K562 (cell line): ENCODE results near the gene CUX1. TPM values are rescaled to one million over a fixed set of nuclear protein-coding genes. Genes with fewer than 3 reads are reported as not detected.

Experiments used
- ATAC-seq: fragments of 200-7000 bp; cut with Tn5 transposase; 3 replicates; pipeline ENCODE4 v1.9.1; 2020; ENCODE audit warnings: moderate library complexity
- BruUV-seq: library from RNA; stranded (reverse); fragments of 400-500 nt; replicated peaks from 2 replicates; lab custom pipeline; 2021; lab: Mats Ljungman, UMichigan
- CTCF ChIA-PET: fragments of 300-600 bp; formaldehyde crosslinking; extraction: SDS; loops from one replicate; lab custom pipeline; 2021; ENCODE audit warnings: low intra/inter-chr PET ratio; lab: Yijun Ruan, JAX
- POLR2A ChIA-PET: fragments of 300-600, 350-650 bp; sonication (Branson Sonifier 250); formaldehyde crosslinking; extraction: SDS; loops from one replicate; lab custom pipeline; 2021; ENCODE audit warnings: antibody characterized with exemption, inconsistent platforms; lab: Yijun Ruan, JAX
- DNase-seq, 4 experiments: peaks; one replicate each; pipeline versions ENCODE4 v3.0.0 to v3.0.0-alpha.2; 2011 to 2018; ENCODE audit warnings: low spot score in 3 of 4, mixed read lengths in 3 of 4; ENCODE audit errors: extremely low read depth in 1 of 4
- FAIRE-seq: peaks from 2 replicates; lab custom pipeline; 2011; peaks lifted over from hg19 to GRCh38; lab: Jason Lieb, UNC
- H2AFZ ChIP-seq: 2 replicates; pipeline ENCODE4 v1.6.0; 2011; ENCODE audit warnings: low read depth, low read length, control low read depth, inconsistent platforms
- H3K27ac ChIP-seq: fragments of 200-600 bp; 3 replicates; pipeline ENCODE4 v1.8.0; 2011; ENCODE audit warnings: low read depth, mild to moderate bottlenecking, control low read depth, inconsistent platforms, low read length, moderate library complexity, mixed read lengths; ENCODE audit errors: extremely low read depth
- H3K27me3 ChIP-seq, 2 experiments: fragments of 300-600 bp in 1 of 2; 2 replicates in 1 of 2; 3 replicates in 1 of 2; pipeline versions ENCODE4 v1.6.0 to v1.8.0; 2011; ENCODE audit warnings: inconsistent platforms in 2 of 2, low read length in 2 of 2, mild to moderate bottlenecking in 1 of 2, mixed read lengths in 1 of 2, moderate library complexity in 1 of 2; ENCODE audit not compliant: control insufficient read depth in 2 of 2, insufficient read depth in 2 of 2
- H3K36me3 ChIP-seq: fragments of 300-600 bp; 3 replicates; pipeline ENCODE4 v1.8.0; 2011; ENCODE audit warnings: mild to moderate bottlenecking, low read length, inconsistent platforms; ENCODE audit not compliant: control insufficient read depth, insufficient read depth
- H3K4me1 ChIP-seq, 2 experiments: fragments of 200-600 bp in 1 of 2; replicated peaks in 1 of 2; 2 replicates in 1 of 2; 3 replicates in 1 of 2; pipeline versions ENCODE4 v1.5.1 to v1.8.0; 2011; ENCODE audit warnings: inconsistent platforms in 2 of 2, low read length in 2 of 2, mild to moderate bottlenecking in 1 of 2, mixed read lengths in 1 of 2, moderate library complexity in 1 of 2; ENCODE audit not compliant: control insufficient read depth in 2 of 2, insufficient read depth in 2 of 2
- H3K4me2 ChIP-seq: 2 replicates; pipeline ENCODE4 v1.6.1; 2011; ENCODE audit warnings: low read length, control low read depth, inconsistent platforms, mixed read lengths; ENCODE audit not compliant: insufficient read depth
- H3K4me3 ChIP-seq: fragments of 200-600 bp; sonication (generic), shearing (Covaris generic); 2 replicates; pipeline ENCODE4 v1.5.1; 2016; ENCODE audit warnings: control low read depth, inconsistent platforms
- H3K79me2 ChIP-seq: fragments of 200-600 bp; 3 replicates; pipeline ENCODE4 v1.8.0; 2011; ENCODE audit warnings: low read length, inconsistent platforms; ENCODE audit not compliant: control insufficient read depth, insufficient read depth
- H3K9ac ChIP-seq, 2 experiments: 2 replicates each; pipeline versions ENCODE4 v1.6.0 to v1.6.1; 2011; ENCODE audit warnings: low read depth in 2 of 2, low read length in 2 of 2, control low read depth in 1 of 2, inconsistent platforms in 1 of 2, mild to moderate bottlenecking in 1 of 2, mixed read lengths in 1 of 2; ENCODE audit not compliant: insufficient read depth in 1 of 2
- H3K9me1 ChIP-seq: one replicate; pipeline ENCODE4 v1.6.0; 2011; ENCODE audit warnings: inconsistent platforms, mild to moderate bottlenecking, low read length, moderate library complexity; ENCODE audit not compliant: control insufficient read depth, insufficient read depth
- H3K9me3 ChIP-seq: replicated peaks from 2 replicates; pipeline ENCODE4 v1.5.1; 2011; ENCODE audit warnings: low read depth, low read length, inconsistent platforms; ENCODE audit not compliant: control insufficient read depth, insufficient read depth
- H4K20me1 ChIP-seq: replicated peaks from 2 replicates; pipeline ENCODE4 v1.6.1; 2011; ENCODE audit warnings: low read length, inconsistent platforms, mixed read lengths; ENCODE audit not compliant: control insufficient read depth, insufficient read depth
- RBM25 ChIP-seq: fragments of 200-400 bp; formaldehyde crosslinking; IDR thresholded peaks from 2 replicates; pipeline ENCODE4 v1.6.1; 2018; ENCODE audit warnings: low read length, low read depth, moderate library complexity; ENCODE audit not compliant: severe bottlenecking
- ZNF121 ChIP-seq: sonication (generic); formaldehyde crosslinking; conservative IDR thresholded peaks from 2 replicates; pipeline ENCODE4 v1.8.0; 2022; ENCODE audit warnings: missing genetic modification reagents
- ZNF507 ChIP-seq: conservative IDR thresholded peaks from 2 replicates; pipeline ENCODE4 v1.6.1; 2017; ENCODE audit warnings: missing genetic modification characterization, missing compliant biosample characterization
- WGBS: fragments of 100-300 bp; shearing (Covaris generic); methylation state at CpG from one replicate; pipeline ENCODE4 v1.1.6; 2016; ENCODE audit warnings: low coverage, mixed read lengths; ENCODE audit not compliant: insufficient coverage; ENCODE audit errors: missing lambda C conversion rate; 5-methylcytosine and 5-hydroxymethylcytosine counted together
- in situ Hi-C: fragments of 300-500 bp; cut with MboI; formaldehyde crosslinking; loops from 4 replicates; pipeline ENCODE4 v1.15.0; 2018; ENCODE audit warnings: inconsistent platforms, mixed read lengths
- intact Hi-C: fragments of 100-400 bp; cut with micrococcal nuclease; formaldehyde crosslinking; loops from 2 replicates; pipeline ENCODE4 v1.14.2; 2022
- polyA plus RNA-seq, 8 experiments: library from polyadenylated mRNA; depleted of rRNA in 4 of 8; stranded (reverse) in 5 of 8; unstranded in 3 of 8; fragments of >200 nt; fragmentation: Nextera tagmentation in 2 of 8; fragmentation: Illumina TruSeq in 1 of 8; extraction: Ambion mirVana in 2 of 8; extraction: Trizol in 1 of 8; gene quantifications; 2 replicates each; pipeline versions ENCODE4 v1.2.1 to v1.2.3, GENCODE V29; 2011 to 2014; ENCODE audit warnings: inconsistent platforms in 1 of 8, missing spikeins in 1 of 8
- total RNA-seq, 7 experiments: library from RNA; depleted of rRNA in 6 of 7; stranded (reverse); fragments of >200 nt in 6 of 7; fragmentation: Illumina TruSeq in 2 of 7; extraction: Trizol in 2 of 7; gene quantifications; 2 replicates each; pipeline versions ENCODE4 v1.2.1 to v1.2.3, GENCODE V29; 2011 to 2021; ENCODE audit warnings: low replicate concordance in 1 of 7
- TF ChIP-seq, protein P1 (sequence below): IDR thresholded peaks from 3 replicates; pipeline ENCODE4 v1.6.1; 2011; ENCODE audit warnings: borderline replicate concordance, mild to moderate bottlenecking, moderate library complexity; ENCODE audit not compliant: insufficient read length; ENCODE audit errors: extremely low read depth

The CUX1 gene
- total and polyA plus RNA-seq, 9 of the 15 experiments (the other 6 are each of a cell fraction or from before 2014, with no cell fraction given) = 3.6 to 55.3 (median 25.2) TPM

DNA sequence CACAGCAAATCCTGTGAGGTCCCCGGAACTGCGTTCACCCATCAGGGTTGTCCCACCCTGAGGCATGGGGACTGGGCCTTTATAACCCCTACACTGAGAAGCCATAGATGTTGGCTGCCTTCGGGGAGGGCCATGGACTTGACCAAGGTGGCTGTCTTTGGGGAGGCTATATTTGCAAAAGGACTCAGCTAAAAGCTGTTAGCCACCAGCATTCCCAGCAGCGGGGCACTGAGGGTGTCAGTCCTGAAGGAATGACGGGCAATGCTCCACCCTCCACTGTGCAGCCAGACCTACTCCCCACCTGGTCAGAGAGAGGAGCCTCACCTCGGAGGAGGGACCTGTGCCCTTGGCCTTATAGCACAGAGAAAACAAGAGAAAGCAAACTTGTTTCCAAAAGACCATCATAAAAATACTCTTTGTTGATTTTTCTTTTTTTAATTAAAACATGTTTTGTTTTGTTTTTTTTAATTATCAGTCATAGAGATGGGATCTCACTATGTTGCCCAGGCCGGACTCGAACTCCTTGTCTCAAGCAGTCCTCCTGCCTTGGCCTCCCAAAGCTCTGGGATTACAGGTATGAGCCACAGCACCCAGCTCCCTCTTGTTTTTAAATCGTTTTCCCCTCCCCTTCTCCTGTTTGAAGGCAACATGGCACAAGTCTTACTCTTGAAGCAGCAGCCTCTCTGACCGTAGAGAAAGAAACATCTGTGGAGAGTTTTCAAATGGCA is 26.7 kb upstream of the CUX1 start:
- ATAC-seq (peak; percentile 42; the same call in 1 of the 3 replicates), FAIRE-seq (no peak), DNase-seq (no peak)
- POLR2A ChIA-PET = no interaction called here
- Histone ChIP-seq H3K36me3 (no peaks in the 10 kb centered on the region), H3K4me2 (no peak overlapping the region), H3K9me3 (no peaks in the 10 kb centered on the region), H2AFZ (peak overlapping the region; percentile 0; the same call in 1 of the 2 replicates), H3K9me1 (no peaks in the 10 kb centered on the region), H3K4me3 (no peak overlapping the region), H3K79me2 (no peaks in the 10 kb centered on the region), H3K9ac (0 out of 4 replicates have a peak overlapping the region, but pooled peaks of 1 of the 2 experiments have one; percentile 37), H3K4me1 (no peaks in the 10 kb centered on the region)
- no TSS peak for BruUV-seq
- no peak for TF ChIP-seq ZNF507 (tag)
- TF ChIP-seq, protein P1, sequence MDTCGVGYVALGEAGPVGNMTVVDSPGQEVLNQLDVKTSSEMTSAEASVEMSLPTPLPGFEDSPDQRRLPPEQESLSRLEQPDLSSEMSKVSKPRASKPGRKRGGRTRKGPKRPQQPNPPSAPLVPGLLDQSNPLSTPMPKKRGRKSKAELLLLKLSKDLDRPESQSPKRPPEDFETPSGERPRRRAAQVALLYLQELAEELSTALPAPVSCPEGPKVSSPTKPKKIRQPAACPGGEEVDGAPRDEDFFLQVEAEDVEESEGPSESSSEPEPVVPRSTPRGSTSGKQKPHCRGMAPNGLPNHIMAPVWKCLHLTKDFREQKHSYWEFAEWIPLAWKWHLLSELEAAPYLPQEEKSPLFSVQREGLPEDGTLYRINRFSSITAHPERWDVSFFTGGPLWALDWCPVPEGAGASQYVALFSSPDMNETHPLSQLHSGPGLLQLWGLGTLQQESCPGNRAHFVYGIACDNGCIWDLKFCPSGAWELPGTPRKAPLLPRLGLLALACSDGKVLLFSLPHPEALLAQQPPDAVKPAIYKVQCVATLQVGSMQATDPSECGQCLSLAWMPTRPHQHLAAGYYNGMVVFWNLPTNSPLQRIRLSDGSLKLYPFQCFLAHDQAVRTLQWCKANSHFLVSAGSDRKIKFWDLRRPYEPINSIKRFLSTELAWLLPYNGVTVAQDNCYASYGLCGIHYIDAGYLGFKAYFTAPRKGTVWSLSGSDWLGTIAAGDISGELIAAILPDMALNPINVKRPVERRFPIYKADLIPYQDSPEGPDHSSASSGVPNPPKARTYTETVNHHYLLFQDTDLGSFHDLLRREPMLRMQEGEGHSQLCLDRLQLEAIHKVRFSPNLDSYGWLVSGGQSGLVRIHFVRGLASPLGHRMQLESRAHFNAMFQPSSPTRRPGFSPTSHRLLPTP = no peak
- peak; percentile 68 for TF ChIP-seq ZNF121 (CRISPR knock-in tag)
- TF ChIP-seq RBM25 = peak; percentile 38
- TF ChIP-seq, all 486 proteins: peak for 2
- in situ Hi-C loops = no loop called here
- H3K27me3 ChIP-seq = peaks cover 5 to 38% of the 10 kb centered on the region in 2 experiments; a peak in 4 of 5 replicates
- intact Hi-C loops = no loop called here
- 15% methylated on average over 10 of the region's 10 CpGs for WGBS
- no peaks in the 10 kb centered on the region for H4K20me1 ChIP-seq
- H3K27ac ChIP-seq = no peak overlapping the region
- CTCF ChIA-PET = interaction anchor here (0.7 kb wide), 1 partner anchor 689 kb away, joined by 4 read pairs; no protein-coding TSS in a partner anchor
